ENCODE data around the gene FAM170B. TPM values are rescaled to one million over a fixed set of nuclear protein-coding genes. Genes with fewer than 3 reads are reported as not detected.

FAM170B gene
- total and polyA plus RNA-seq, 8 donors: not detected

GRCh38 chr10:49096890-49097445 lies 36.9 kb downstream of the FAM170B start:
- Histone ChIP-seq H3K4me1 (peaks cover 0 to 5% (median 0%) of the 10 kb centered on the region in 4 donors), H3K27me3 (no peaks in the 10 kb centered on the region), H3K27ac (no peak overlapping the region), H3K4me3 (no peak overlapping the region), H3K36me3 (no peaks in the 10 kb centered on the region), H3K9me3 (no peaks in the 10 kb centered on the region)
- TF ChIP-seq EP300 (IDR thresholded peaks at IDR 0.05) (no peak), POLR2A (IDR thresholded peaks at IDR 0.05) (no peak), POLR2AphosphoS5 (IDR thresholded peaks at IDR 0.05) (no peak)
- intact Hi-C loops (cut with DNase I; ENCODE audit: low total_unique reads): no loop called here
- 80 to 89% (median 85%) methylated on average over 8 of the region's 8 CpGs for WGBS, 5 donors
- no peak for DNase-seq

GRCh38 chr10:49094646-49095045 lies 39.2 kb downstream of the FAM170B start:
- WGBS, 5 donors: 60 to 72% (median 71%) methylated on average over 4 of the region's 4 CpGs

GRCh38 chr10:49093922-49094321 lies 39.9 kb downstream of the FAM170B start:
- Histone ChIP-seq H3K36me3 (no peaks in the 10 kb centered on the region), H3K9me3 (no peaks in the 10 kb centered on the region), H3K27ac (no peak overlapping the region), H3K4me3 (no peak overlapping the region), H3K4me1 (peaks cover 0 to 27% (median 6%) of the 10 kb centered on the region in 4 donors), H3K27me3 (no peaks in the 10 kb centered on the region)
- DNase-seq: no peak
- 91 to 94% (median 93%) methylated on average over 10 of the region's 10 CpGs for WGBS, 5 donors
- intact Hi-C loops (cut with DNase I; ENCODE audit: low total_unique reads): no loop called here
- TF ChIP-seq CTCF (IDR thresholded peaks at IDR 0.05) (no peak), POLR2A (IDR thresholded peaks at IDR 0.05) (no peak), POLR2AphosphoS5 (IDR thresholded peaks at IDR 0.05) (no peak), EP300 (IDR thresholded peaks at IDR 0.05) (no peak)

More at GRCh38 chr10:49094646-49095045, 39.2 kb downstream of the FAM170B start:
- Histone ChIP-seq H3K4me3 (no peak overlapping the region), H3K27me3 (no peaks in the 10 kb centered on the region), H3K27ac (no peak overlapping the region), H3K9me3 (no peaks in the 10 kb centered on the region), H3K4me1 (peaks cover 0 to 20% (median 6%) of the 10 kb centered on the region in 4 donors), H3K36me3 (no peaks in the 10 kb centered on the region)
- no peak for TF ChIP-seq POLR2A (IDR thresholded peaks at IDR 0.05)
- no peak for TF ChIP-seq EP300 (IDR thresholded peaks at IDR 0.05)
- no peak for TF ChIP-seq POLR2AphosphoS5 (IDR thresholded peaks at IDR 0.05)
- no peak for TF ChIP-seq CTCF (IDR thresholded peaks at IDR 0.05)
- intact Hi-C loops (cut with DNase I; ENCODE audit: low total_unique reads): no loop called here
- no peak for DNase-seq

GRCh38 chr10:49092477-49092876 lies 41.3 kb downstream of the FAM170B start:
- DNase-seq: no peak
- no peaks in the 10 kb centered on the region for H3K36me3 ChIP-seq
- no peak overlapping the region for H3K27ac ChIP-seq
- TF ChIP-seq EP300 (IDR thresholded peaks at IDR 0.05) (no peak), POLR2AphosphoS5 (IDR thresholded peaks at IDR 0.05) (no peak), POLR2A (IDR thresholded peaks at IDR 0.05) (no peak), CTCF (IDR thresholded peaks at IDR 0.05) (no peak)
- no peaks in the 10 kb centered on the region for H3K27me3 ChIP-seq
- 79 to 87% (median 85%) methylated on average over 11 of the region's 11 CpGs for WGBS, 5 donors
- H3K9me3 ChIP-seq: peaks cover 0 to under 1% (median 0%) of the 10 kb centered on the region in 4 donors
- H3K4me3 ChIP-seq: no peak overlapping the region
- peaks cover 0 to 28% (median 6%) of the 10 kb centered on the region in 4 donors for H3K4me1 ChIP-seq
- intact Hi-C loops (cut with DNase I; ENCODE audit: low total_unique reads): no loop called here
